DMS153 treated with DMSO at 0.1 percent for 48 hours (cell line): ENCODE measurements around the gene PCSK7.
"Not testable (repeated sequence)": the region's sequence is repeated elsewhere in the genome, so short reads cannot be mapped to it uniquely, and the experiment has no call there.

Experiments used
- DNase-seq: peaks from one replicate; lab custom pipeline; 2025; ENCODE audit not compliant: unreplicated experiment; lab: John Stamatoyannopoulos, UW

The PCSK7 gene

GRCh38 chr11:117217141-117218084 is 14.5 kb downstream of the PCSK7 start:
- DNase-seq, result no peak

DNA sequence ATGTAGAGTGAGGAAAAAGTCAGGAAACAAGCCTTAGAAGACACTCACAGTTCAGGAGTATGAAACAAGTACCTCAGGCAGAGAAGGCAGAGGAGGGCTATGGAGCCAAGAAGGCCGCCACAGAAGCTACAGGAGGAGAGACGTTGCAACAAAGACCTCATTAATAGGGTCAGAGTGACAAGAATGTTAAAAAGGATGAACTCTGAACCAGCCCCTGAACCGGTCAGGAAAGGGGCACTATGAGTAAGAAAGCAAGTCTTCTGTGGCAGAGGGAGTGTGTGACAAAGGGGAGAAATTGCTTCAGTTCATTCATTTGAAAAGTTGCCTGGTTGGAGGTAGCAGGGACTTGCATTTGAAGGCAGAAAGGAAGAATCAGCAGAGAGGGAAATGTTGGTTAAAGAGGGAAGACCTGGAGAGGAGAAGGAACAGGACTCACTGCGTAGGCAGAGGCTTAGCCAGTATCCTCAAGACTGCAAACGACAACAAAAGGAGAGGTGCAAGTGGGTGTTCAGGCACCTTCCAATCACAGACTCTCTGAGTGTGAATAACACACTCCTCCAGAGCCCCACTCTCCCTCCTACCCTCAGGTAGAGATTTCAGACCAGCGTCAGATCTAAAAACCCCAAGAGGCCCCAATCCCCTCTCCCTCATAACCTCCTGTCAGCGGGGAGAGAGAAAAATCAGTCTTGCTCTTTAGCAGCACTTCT is 17.3 kb downstream of the PCSK7 start:
- DNase-seq, result no peak

GRCh38 chr11:117212697-117213355 is 19.0 kb downstream of the PCSK7 start:
- no peak for DNase-seq

DNA sequence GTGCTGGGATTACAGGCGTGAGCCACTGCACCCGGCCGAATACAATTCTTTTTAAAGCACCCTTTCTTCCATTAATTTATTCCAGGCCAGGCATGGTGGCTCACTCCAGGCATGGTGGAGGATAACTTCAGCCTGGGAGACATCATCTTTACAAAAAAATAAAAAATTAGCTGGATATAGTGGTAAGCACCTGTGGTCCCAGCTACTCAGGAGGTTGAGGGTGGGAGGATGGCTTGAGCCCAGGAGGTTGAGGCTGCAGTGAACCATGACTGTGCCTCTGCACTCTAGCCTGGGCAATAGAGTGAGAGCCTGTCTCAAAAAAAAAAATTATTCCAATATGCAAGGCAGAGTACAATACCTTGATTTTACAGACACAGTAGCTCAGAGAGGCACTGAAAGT is 21.3 kb downstream of the PCSK7 start:
- DNase-seq, result no peak

- DNase-seq, result not testable (repeated sequence)
These were observed 22.3 kb downstream of the PCSK7 start for GRCh38 chr11:117209351-117210125.

DNA sequence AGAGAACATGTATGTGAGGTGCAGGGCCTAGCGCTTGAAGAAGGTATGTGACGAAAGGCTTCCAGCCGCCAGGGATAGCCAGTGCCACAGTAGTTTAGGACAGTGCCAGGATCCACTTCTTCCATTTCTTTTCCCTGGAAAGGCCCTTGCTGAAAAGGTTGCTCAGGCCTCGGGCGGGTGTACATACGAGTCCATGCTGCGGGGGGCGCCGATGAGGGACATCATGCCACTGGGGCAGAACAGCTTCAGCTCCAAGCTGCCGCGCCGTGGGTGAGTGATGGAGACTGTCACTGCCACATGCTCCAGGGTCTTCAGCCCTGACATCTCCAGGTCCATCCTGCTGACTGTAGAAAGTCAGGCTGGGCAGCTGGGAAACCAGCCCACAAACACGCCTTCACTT is 23.2 kb downstream of the PCSK7 start:
- DNase-seq, result not testable (repeated sequence)

DNA sequence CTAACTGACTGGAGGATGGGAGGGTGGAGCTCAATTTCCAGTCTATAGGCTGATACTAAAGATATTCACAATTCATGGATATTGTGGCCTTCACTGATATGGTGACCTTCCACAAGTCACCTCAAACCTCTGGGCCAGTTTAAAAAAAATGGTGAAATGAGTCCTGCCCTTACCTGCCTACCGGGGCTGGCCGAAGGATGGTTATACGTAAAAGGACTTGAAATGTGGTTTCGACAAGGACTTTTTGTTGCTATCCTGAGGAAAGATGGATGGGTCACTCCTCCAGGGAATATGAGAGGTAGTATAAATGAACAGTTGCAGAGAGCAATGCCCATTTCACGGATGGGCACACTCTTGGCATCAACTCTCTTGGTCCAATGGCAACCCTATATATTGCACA is 24.4 kb downstream of the PCSK7 start:
- not testable (repeated sequence) for DNase-seq

GRCh38 chr11:117206859-117207258 is 25.0 kb downstream of the PCSK7 start:
- DNase-seq, result not testable (repeated sequence)

- not testable (repeated sequence) for DNase-seq
These were observed 25.8 kb downstream of the PCSK7 start for GRCh38 chr11:117206111-117206510.

GRCh38 chr11:117205211-117205818 is 26.6 kb downstream of the PCSK7 start:
- no peak for DNase-seq

DNA sequence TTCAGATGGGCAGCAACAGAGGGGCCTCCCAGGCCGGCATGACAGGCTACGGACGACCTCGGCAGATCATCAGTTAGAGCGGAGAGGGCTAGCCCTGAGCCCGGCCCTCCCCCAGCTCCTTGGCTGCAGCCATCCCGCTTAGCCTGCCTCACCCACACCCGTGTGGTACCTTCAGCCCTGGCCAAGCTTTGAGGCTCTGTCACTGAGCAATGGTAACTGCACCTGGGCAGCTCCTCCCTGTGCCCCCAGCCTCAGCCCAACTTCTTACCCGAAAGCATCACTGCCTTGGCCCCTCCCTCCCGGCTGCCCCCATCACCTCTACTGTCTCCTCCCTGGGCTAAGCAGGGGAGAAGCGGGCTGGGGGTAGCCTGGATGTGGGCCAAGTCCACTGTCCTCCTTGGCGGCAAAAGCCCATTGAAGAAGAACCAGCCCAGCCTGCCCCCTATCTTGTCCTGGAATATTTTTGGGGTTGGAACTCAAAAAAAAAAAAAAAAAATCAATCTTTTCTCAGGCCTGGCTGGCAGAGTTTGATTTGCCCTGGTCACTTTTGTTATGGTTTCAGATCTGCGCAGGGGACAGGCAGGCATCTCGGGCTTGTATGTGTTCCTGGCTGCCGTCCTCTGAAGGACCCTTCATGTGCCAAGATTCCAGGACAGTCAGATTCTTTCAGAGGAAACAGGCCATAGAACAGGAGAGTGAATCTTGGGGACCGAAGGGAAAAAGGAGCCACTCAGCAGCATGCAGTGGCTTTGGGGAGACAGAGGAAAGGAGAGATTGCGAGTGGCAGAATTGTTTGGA is 27.4 kb downstream of the PCSK7 start:
- no peak for DNase-seq

GRCh38 chr11:117203069-117203407 is 28.8 kb downstream of the PCSK7 start:
- DNase-seq, result no peak

DNA sequence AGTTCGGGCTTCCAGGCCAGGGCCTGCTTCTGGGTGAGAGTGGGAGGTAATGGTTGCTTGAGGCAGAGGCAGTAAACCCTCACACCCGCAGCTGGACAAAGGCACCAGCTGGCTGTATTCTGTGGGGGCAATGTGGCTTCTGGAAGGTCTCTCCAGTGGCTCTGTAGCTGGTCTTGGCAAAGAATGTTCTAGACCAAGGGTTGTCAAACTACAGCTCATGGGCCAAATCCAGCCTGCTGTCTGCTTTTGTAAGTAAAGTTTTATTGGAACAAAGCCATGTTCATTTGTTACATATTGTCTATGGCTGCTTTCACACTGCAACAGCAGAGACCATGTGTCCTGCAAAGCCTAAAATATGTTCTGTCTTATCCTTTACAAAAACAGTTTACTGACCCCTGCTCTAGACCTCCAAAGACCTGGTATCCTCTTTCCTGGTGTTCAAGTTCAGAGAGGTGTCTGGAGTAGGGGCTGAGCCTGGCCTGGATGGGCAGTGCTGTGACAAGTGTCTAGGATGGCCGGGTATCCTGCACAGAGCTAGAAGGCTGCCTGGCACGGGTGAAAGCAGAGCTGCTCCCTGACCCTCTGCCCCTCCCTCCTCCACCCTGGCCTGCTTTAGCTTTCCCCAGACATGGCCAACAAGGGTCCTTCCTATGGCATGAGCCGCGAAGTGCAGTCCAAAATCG is 29.3 kb downstream of the PCSK7 start:
- DNase-seq, result no peak

DNA sequence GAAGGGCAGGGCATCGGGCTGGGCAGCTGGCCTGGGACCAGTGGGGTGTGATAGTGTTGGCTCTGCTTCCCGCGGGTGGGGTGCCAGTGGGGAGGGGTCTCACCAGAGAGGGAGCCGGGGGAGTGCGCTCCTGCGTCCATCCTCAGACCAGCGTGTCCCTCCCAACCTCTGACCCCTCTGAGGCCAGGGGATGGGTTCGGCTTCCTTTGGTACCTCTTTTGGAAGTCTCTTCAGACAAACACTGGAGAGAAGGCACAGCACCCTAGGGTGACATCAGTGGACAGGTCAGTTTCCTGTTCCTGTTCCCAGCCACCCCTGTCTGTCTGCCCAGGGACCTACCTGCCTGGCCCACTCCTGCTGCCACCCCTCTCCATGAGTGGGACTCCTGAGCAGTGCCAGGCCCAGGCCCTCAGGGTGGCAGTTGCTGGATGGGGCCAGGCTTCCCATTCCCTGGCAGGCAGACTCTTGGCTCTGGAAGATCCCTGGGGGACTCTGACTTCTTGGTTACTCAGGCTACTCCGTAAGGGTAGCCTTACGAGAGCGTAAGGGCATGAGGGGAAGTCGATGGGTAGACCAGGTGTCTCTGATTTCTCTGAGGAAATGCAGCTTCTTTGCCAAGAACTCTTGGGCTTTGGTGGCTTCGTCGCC is 30.1 kb downstream of the PCSK7 start:
- no peak for DNase-seq

GRCh38 chr11:117200813-117201657 is 30.8 kb downstream of the PCSK7 start:
- DNase-seq, result no peak

DNA sequence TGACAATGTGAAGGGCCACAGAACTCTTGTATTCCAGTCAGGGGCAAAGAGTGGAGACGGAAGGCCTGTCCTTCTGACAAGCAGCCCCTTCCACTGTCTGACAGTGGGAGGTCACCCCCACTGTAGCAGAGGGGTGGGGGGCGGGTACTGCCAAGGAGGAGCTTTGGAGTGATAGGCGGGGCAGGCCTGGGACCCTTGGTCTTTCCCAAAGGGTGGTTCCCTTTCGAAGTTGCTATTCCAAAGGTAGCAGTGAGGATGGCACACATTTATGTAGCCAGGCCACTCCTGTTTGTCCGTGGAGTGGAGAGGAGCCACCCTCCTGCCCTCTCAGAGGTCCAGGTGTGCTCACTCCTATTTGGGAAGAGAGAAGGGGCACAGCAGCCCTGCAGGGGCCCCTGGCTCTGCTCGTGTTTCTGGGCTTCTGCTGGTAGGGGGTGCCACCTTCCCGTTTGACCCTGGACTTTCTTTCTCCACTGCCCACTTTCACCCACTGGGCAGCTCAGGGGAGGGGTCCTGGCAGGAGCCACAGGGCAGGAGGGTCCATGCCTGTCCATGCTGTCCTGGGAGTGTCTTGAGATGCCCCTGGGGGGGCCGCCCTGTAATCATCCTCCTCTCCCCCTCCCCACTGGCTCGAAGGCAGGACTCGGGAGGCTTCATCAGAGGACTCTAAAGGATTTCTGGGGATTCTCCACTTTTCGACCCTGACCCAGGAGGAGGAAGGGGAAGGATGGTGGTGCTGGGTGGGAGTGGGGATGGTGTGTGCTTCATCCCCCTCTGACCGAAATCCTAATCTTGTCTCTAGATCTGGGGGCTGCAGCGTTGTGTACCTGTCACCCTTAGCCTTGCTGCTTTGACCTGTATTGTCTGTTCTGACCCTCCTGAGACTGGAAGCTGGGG is 31.7 kb downstream of the PCSK7 start:
- no peak for DNase-seq
